ENCODE results near the gene BRPF3.

The BRPF3 gene

DNA sequence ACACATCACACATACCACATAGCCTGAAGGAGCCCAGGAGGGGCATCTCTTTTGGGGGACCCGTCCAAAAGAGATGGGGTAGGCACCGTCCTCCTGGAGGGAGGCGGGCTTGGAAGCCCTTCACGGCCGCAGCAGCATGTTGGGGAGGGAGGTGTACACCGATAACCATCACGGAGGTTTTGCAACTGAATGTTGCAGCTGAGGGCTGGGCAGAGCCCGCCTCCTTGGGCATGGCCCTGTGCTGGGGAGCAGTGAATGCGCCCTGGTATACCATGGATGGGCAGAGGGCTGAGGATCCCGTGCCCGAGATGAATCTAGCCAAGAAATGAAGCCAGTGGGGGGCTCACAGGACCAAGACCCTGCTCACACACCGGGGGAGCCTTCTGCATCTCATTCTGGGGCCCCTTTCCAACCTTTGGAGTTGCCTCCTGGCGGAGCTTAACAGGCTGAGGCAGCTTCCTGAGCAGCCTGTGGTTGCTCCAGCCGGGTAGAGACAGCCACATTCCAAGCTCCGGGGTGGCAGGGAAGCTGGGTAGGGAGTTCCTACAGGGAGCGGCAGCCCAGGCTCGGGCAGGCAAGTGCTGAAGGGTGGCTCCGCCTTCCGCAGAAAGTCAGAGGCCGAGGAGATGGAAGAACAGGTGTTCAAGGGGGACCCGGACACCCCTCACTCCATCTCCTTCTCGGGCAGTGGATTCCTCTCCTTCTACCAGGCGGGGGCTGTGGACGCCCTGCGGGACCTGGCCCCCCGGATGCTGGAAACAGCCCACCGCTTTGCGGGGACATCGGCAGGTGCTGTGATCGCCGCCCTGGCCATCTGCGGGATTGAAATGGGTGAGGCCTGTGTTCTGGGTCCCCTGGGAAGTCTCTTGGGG lies 73.5 kb downstream of the BRPF3 start, which contains the start of gene PNPLA1:
TSS of gene PNPLA1 (plus strand) at position 227 of the 872 bp plus-strand sequence. CDS start at position 627, 400 bp downstream.
- no peak for DNase-seq (ENCODE audit: low read depth)

DNA sequence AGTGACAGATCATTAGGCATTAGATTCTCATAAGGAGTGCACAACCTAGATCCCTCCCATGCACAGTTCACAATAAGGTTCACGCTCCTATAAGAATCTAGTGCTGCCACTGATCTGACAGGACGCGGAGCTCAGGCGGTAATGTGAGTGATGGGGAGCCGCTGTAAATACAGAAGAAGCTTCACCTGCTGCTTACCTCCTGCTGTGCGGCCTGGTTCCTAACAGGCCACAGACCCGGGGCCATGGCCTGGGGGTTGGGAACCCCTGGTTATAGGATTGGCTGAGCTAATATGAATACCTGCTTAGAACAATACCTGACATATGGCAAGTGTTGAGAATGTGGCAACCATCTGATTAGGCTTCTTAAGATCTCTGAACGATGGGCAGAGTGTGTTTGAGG lies 75.7 kb downstream of the BRPF3 start:
- no peak for DNase-seq (ENCODE audit: low read depth)

DNA sequence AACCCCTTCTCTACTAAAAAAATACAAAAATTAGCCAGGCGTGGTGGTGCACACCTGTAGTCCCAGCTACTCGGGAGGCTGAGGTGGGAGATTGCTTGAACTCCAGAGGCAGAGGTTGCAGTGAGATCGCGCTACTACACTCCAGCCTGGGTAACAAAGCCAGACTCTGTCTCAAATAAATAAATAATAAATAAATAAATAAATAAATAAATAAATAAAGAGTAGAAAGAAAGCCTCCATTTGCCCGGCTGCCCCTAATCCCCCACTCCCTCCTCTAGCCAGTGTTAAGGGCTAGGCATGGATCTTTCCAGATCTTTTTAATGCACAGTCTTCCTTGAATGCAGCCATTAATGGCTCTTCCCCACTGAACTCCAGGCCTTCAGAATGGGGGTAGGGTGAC lies 76.5 kb downstream of the BRPF3 start:
- DNase-seq (ENCODE audit: low read depth) = no peak

DNA sequence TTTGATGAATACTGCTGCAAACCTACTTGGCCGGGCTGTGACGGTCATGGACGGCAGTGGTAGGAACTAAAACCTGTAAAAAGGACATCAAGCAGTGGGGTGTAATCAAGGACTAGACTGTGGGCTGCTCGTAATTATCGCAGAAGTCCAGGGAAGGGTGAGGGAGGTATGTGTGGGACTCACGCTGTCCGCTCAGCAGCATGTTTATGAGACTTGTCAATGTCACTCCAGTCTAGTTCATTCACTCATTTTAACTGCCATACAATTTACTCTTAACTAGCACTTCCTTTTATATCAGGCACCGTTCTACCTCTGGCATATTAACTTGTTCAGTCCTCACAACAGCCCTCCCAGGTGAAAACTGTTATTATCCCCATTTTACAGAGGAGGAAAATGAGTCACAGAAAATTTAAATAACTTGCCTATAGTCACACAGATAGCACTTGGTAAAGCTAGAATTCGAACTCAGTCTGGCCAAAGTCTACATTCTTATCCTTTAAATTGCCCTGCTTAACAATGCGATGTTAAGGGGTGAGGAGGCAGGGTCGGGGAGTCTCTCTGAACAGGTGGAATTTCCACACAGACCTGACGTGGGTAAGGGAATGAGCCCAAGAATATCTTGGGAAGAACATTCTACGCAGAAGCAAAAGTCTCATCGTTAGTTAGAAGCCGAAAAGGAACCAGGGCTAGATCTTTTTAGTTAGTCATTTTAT lies 77.4 kb downstream of the BRPF3 start:
- DNase-seq (ENCODE audit: low read depth) = no peak

DNA sequence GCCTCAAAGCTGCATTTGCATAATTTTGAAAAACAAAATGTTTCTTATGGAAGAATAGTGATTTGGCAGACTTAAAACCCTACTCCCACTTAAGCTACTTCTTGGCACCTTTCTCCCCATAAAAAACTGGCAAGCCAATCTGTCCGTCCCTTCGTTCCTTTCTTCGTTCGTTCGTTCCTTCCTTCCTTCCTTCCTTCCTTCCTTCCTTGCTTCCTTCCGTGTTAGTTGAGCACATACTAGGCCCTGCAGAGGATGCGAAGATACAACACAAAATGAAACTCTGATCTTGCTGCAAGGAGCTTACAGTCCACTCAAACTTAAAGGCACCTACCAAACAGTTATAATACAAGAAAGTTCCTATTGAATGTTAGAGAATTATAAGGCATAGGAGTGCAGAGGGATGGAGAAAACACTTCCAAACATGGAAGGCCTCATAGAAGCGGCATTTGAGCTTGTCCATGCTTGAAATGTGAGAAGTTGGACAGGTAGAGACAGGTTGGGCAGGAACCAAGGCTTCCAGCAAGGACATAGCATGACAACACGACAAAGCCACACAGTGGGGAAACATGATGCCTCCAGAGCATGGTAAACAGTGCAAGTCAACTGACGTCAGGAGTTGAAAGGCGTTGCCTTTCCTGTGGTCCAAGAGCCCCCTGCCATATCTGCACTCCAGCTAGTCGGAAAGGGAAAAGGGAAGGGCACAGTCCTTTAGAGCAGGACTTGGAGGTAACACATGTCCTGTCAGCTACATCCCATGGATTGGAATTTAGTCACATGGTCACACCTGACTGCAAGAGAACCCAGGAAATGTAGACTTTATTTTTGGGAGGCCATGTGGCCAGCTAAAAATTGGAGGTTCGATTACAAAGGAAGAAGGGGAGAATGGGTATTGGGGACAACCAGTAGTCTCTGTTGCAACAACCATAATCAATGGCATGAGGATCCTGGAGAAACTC lies 80.3 kb downstream of the BRPF3 start:
- DNase-seq (ENCODE audit: low read depth) = no peak

DNA sequence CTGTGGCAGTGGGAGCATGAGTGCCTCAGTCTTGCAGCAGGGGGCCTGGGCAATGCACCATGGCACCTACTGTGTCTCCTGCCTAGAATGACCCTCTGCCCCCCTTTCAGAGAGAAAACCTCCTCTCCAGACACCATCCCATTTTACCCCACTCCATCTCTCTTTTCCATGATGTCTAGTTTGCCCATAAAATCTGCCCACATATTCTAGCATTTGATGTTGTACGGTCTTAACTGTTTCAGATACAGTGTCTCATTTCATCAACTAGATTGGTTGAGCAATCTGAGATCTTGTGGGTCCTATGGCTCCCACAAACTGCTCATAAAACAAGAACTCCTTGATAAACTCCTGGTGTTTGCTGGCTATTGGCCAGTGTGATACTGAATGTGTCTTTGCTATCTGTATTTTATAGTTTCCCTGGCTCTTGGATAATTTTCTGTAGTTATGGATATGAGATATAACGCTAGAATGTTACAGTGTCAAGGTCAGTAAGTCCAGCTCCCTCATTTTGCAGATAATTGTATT lies 81.5 kb downstream of the BRPF3 start:
- DNase-seq (ENCODE audit: low read depth) = no peak

DNA sequence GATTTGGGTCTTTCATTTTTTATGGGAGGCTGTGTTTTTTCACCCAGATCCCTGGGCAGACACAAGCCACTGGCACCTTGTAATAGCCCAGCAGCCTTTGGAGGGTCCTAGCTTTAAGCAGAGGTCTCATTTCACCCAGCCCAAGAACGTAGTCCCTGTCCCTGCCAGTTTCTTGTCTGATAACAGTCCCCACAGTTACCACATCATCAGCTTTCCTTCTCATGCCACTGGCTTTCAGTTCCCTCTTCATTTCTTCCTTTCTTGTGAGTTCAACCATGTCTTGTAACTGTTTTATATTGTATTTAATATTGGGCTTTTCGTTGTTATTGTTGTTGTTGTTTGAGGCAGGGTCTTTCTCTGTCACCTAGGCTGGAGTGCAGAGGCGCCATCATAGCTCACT lies 83.9 kb downstream of the BRPF3 start:
- DNase-seq (ENCODE audit: low read depth) = no peak

DNA sequence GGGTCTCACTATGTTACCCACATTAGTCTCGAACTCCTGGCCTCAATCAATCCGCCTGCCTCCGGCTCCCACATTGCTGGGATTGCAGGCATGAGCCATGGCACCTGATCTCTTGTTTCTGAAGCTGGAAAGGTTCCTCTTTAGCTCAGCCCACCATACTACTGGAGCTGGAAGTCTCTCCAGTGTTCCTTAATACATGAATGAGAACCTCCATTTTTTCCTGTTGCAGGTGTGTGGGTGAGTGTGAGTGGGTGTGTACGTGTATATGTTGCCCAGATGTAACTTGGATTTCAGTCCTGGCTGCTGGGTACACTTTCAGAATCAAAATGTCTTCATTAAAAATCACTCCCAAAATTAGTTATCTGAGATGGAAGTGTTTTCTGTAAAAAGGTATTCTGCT lies 84.4 kb downstream of the BRPF3 start:
- DNase-seq (ENCODE audit: low read depth) = no peak

All from activated T-helper 9 cell treated with anti-CD3 and anti-CD28 coated beads, Interleukin-2, amount 50 U/mL, for 16 hours (primary cell).